GM23338 (cell line): ENCODE measurements around the gene CCDC12. TPM values are rescaled to one million over a fixed set of nuclear protein-coding genes. Genes with fewer than 3 reads are reported as not detected.

ENCODE experiments used
- ATAC-seq: fragments of 200-7000 bp; cut with Tn5 transposase; 3 replicates; pipeline ENCODE4 v1.9.1; 2020
- DNase-seq: peaks from one replicate; pipeline ENCODE4 v3.0.0-alpha.2; 2015; ENCODE audit warnings: low spot score
- H2AFZ ChIP-seq: fragments of 200-600 bp; sonication (generic); 2 replicates; pipeline ENCODE4 v1.8.0; 2016; ENCODE audit warnings: antibody characterized with exemption, mild to moderate bottlenecking, moderate library complexity
- H3F3A ChIP-seq: fragments of 200-600 bp; sonication (generic); replicated peaks from 2 replicates; pipeline ENCODE4 v1.8.0; 2017; ENCODE audit warnings: antibody characterized with exemption, mixed run types, low read depth
- H3K27ac ChIP-seq: fragments of 200-600 bp; sonication (generic); 2 replicates; pipeline ENCODE4 v1.6.1; 2016; ENCODE audit warnings: low read depth
- H3K27me3 ChIP-seq: fragments of 200-600 bp; sonication (generic); 2 replicates; pipeline ENCODE4 v1.8.0; 2016; ENCODE audit warnings: mild to moderate bottlenecking, mixed run types, moderate library complexity; ENCODE audit not compliant: insufficient read depth
- H3K36me3 ChIP-seq: fragments of 200-600 bp; sonication (generic); 2 replicates; pipeline ENCODE4 v1.8.0; 2016; ENCODE audit warnings: mild to moderate bottlenecking; ENCODE audit not compliant: insufficient read depth
- H3K4me1 ChIP-seq: fragments of 200-600 bp; sonication (generic); 2 replicates; pipeline ENCODE4 v1.8.0; 2016; ENCODE audit warnings: mild to moderate bottlenecking, moderate library complexity; ENCODE audit not compliant: insufficient read depth
- H3K4me2 ChIP-seq: fragments of 200-600 bp; sonication (generic); 2 replicates; pipeline ENCODE4 v1.7.1; 2017; ENCODE audit warnings: mixed run types
- H3K4me3 ChIP-seq: fragments of 200-600 bp; sonication (generic); 2 replicates; pipeline ENCODE4 v1.6.1; 2016; ENCODE audit warnings: mixed run types
- H3K79me2 ChIP-seq: fragments of 200-600 bp; sonication (generic); replicated peaks from 2 replicates; pipeline ENCODE4 v1.8.0; 2017; ENCODE audit warnings: mild to moderate bottlenecking; ENCODE audit not compliant: insufficient read depth
- H3K9me2 ChIP-seq: fragments of 200-600 bp; sonication (generic); 2 replicates; pipeline ENCODE4 v1.8.0; 2017; ENCODE audit not compliant: insufficient read depth
- H4K20me1 ChIP-seq: fragments of 200-600 bp; sonication (generic); replicated peaks from 2 replicates; pipeline ENCODE4 v1.8.0; 2017; ENCODE audit warnings: mild to moderate bottlenecking; ENCODE audit not compliant: insufficient read depth
- H3K27ac Mint-ChIP-seq: 2 replicates; pipeline ENCODE4 v1.8.0; 2020; ENCODE audit warnings: inconsistent platforms, mild to moderate bottlenecking, moderate library complexity, mixed read lengths
- H3K27me3 Mint-ChIP-seq: 3 replicates; pipeline ENCODE4 v1.8.0; 2022; ENCODE audit warnings: low read depth, mild to moderate bottlenecking, moderate library complexity, mixed read lengths, inconsistent platforms; ENCODE audit not compliant: insufficient read depth, poor library complexity
- H3K36me3 Mint-ChIP-seq: 3 replicates; pipeline ENCODE4 v1.8.0; 2021; ENCODE audit warnings: low read depth, mild to moderate bottlenecking, inconsistent platforms, moderate library complexity, mixed read lengths
- H3K4me1 Mint-ChIP-seq: 3 replicates; pipeline ENCODE4 v1.8.0; 2020; ENCODE audit warnings: mild to moderate bottlenecking, inconsistent platforms, mixed read lengths
- H3K4me3 Mint-ChIP-seq: 3 replicates; pipeline ENCODE4 v1.8.0; 2021; ENCODE audit warnings: moderate library complexity, mild to moderate bottlenecking, inconsistent platforms, mixed read lengths
- H3K9me3 Mint-ChIP-seq: 3 replicates; pipeline ENCODE4 v1.8.0; 2020; ENCODE audit warnings: moderate library complexity, mild to moderate bottlenecking, inconsistent platforms, mixed read lengths
- EZH2phosphoT487 ChIP-seq: fragments of 200-600 bp; sonication (generic); IDR thresholded peaks from one replicate; pipeline ENCODE4 v1.8.1; 2018; ENCODE audit warnings: antibody characterized with exemption; ENCODE audit not compliant: unreplicated experiment
- JUNB ChIP-seq: IDR thresholded peaks from one replicate; pipeline ENCODE4 v1.6.1; 2016; ENCODE audit warnings: antibody characterized with exemption; ENCODE audit not compliant: unreplicated experiment
- NANOG ChIP-seq: IDR thresholded peaks from 2 replicates; pipeline ENCODE4 v1.6.1; 2016; ENCODE audit warnings: antibody characterized with exemption, borderline replicate concordance
- REST ChIP-seq: IDR thresholded peaks from one replicate; pipeline ENCODE4 v1.6.1; 2018; ENCODE audit warnings: antibody characterized with exemption; ENCODE audit not compliant: unreplicated experiment
- ZNF114 ChIP-seq: fragments of 250-450 bp; sonication (Bioruptor Pico); IDR thresholded peaks from 2 replicates; pipeline ENCODE4 v1.5.0; 2020; ENCODE audit warnings: mild to moderate bottlenecking, moderate library complexity
- polyA plus RNA-seq: library from polyadenylated mRNA; unstranded; fragments of >200 nt; fragmentation: Nextera tagmentation; extraction: Ambion mirVana; gene quantifications from 2 replicates; pipeline ENCODE4 v1.2.1, GENCODE V29; 2016
- total RNA-seq: library from RNA; depleted of rRNA; stranded (reverse); fragments of >200 nt; shearing (Covaris generic); gene quantifications from 2 replicates; pipeline ENCODE4 v1.2.3, GENCODE V29; 2014
- TF ChIP-seq, protein P1 (sequence below), 2 experiments: fragments of 200-600 bp in 1 of 2; sonication (generic) in 1 of 2; conservative IDR thresholded peaks; 2 replicates each; pipeline versions ENCODE4 v1.5.1 to v1.6.1; 2016 to 2017; ENCODE audit warnings: antibody characterized with exemption in 2 of 2, low read depth in 2 of 2, mild to moderate bottlenecking in 2 of 2, moderate library complexity in 1 of 2
- TF ChIP-seq, protein P2 (sequence below): IDR thresholded peaks from 2 replicates; pipeline ENCODE4 v1.6.1; 2016; ENCODE audit warnings: antibody characterized with exemption
- TF ChIP-seq, protein P3 (sequence below): fragments of 250-450 bp; sonication (Bioruptor Pico); IDR thresholded peaks from 2 replicates; pipeline ENCODE4 v1.5.0; 2020; ENCODE audit warnings: mild to moderate bottlenecking, moderate library complexity

CCDC12 gene
- total and polyA plus RNA-seq, 2 experiments from 2014 or later: 42.9 to 133 TPM

- TF ChIP-seq NANOG: no peak
- TF ChIP-seq, protein P1, sequence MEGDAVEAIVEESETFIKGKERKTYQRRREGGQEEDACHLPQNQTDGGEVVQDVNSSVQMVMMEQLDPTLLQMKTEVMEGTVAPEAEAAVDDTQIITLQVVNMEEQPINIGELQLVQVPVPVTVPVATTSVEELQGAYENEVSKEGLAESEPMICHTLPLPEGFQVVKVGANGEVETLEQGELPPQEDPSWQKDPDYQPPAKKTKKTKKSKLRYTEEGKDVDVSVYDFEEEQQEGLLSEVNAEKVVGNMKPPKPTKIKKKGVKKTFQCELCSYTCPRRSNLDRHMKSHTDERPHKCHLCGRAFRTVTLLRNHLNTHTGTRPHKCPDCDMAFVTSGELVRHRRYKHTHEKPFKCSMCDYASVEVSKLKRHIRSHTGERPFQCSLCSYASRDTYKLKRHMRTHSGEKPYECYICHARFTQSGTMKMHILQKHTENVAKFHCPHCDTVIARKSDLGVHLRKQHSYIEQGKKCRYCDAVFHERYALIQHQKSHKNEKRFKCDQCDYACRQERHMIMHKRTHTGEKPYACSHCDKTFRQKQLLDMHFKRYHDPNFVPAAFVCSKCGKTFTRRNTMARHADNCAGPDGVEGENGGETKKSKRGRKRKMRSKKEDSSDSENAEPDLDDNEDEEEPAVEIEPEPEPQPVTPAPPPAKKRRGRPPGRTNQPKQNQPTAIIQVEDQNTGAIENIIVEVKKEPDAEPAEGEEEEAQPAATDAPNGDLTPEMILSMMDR (conservative IDR thresholded peaks at IDR 0.05; ENCODE audit: low read depth in 2 of 2): no peak
- TF ChIP-seq, protein P2, sequence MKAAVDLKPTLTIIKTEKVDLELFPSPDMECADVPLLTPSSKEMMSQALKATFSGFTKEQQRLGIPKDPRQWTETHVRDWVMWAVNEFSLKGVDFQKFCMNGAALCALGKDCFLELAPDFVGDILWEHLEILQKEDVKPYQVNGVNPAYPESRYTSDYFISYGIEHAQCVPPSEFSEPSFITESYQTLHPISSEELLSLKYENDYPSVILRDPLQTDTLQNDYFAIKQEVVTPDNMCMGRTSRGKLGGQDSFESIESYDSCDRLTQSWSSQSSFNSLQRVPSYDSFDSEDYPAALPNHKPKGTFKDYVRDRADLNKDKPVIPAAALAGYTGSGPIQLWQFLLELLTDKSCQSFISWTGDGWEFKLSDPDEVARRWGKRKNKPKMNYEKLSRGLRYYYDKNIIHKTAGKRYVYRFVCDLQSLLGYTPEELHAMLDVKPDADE: no peak
Measured at GRCh38 chr3:46907271-46907670, 69.3 kb downstream of the CCDC12 start (continued).

DNA sequence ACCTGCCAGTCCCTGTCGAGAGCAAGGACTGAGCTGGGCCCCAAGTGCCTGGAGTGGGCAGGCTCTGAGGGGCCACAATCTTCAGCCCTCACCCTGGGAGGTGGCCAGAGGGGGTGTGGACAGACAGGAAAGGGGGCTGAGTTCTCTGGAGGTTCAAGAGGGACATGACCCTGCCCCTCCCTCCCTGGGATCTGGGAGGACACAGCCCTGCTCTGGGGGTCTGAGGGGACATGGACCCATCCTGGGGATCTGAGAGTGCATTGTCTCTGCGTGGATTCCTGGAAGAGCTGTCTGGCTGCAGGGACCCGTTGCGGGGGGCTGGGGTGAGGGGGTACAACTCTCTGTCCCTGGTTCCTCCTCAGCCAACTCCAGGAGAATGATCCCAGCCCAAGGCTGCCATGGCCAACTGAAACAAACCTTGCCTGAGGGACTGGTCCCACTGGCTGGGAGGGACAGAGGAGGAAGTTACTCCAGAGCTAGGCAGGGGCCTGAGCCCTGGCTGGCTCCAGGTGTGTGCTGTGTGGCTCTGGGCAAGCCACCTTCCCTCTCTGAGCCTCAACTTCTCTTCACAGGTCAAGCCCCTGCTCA is 70.0 kb downstream of the CCDC12 start:
- ATAC-seq: no peak
- Histone ChIP-seq H2AFZ (no peak overlapping the region), H3K4me1 (no peaks in the 10 kb centered on the region), H3K4me2 (no peak overlapping the region), H3F3A (no peaks in the 10 kb centered on the region), H3K27me3 (no peaks in the 10 kb centered on the region), H4K20me1 (no peaks in the 10 kb centered on the region), H3K79me2 (no peaks in the 10 kb centered on the region), H3K4me3 (no peak overlapping the region), H3K36me3 (no peaks in the 10 kb centered on the region), H3K9me2 (no peaks in the 10 kb centered on the region), H3K27ac (no peak overlapping the region)
- no peaks in the 10 kb centered on the region for H3K9me3 Mint-ChIP-seq
- peaks cover 2% of the 10 kb centered on the region; the same call in 1 of the 3 replicates for H3K4me1 Mint-ChIP-seq
- peaks cover 9% of the 10 kb centered on the region for H3K27me3 Mint-ChIP-seq
- TF ChIP-seq REST (no peak), JUNB (no peak), EZH2phosphoT487 (no peak), NANOG (no peak), ZNF114 (no peak)
- TF ChIP-seq, protein P3, sequence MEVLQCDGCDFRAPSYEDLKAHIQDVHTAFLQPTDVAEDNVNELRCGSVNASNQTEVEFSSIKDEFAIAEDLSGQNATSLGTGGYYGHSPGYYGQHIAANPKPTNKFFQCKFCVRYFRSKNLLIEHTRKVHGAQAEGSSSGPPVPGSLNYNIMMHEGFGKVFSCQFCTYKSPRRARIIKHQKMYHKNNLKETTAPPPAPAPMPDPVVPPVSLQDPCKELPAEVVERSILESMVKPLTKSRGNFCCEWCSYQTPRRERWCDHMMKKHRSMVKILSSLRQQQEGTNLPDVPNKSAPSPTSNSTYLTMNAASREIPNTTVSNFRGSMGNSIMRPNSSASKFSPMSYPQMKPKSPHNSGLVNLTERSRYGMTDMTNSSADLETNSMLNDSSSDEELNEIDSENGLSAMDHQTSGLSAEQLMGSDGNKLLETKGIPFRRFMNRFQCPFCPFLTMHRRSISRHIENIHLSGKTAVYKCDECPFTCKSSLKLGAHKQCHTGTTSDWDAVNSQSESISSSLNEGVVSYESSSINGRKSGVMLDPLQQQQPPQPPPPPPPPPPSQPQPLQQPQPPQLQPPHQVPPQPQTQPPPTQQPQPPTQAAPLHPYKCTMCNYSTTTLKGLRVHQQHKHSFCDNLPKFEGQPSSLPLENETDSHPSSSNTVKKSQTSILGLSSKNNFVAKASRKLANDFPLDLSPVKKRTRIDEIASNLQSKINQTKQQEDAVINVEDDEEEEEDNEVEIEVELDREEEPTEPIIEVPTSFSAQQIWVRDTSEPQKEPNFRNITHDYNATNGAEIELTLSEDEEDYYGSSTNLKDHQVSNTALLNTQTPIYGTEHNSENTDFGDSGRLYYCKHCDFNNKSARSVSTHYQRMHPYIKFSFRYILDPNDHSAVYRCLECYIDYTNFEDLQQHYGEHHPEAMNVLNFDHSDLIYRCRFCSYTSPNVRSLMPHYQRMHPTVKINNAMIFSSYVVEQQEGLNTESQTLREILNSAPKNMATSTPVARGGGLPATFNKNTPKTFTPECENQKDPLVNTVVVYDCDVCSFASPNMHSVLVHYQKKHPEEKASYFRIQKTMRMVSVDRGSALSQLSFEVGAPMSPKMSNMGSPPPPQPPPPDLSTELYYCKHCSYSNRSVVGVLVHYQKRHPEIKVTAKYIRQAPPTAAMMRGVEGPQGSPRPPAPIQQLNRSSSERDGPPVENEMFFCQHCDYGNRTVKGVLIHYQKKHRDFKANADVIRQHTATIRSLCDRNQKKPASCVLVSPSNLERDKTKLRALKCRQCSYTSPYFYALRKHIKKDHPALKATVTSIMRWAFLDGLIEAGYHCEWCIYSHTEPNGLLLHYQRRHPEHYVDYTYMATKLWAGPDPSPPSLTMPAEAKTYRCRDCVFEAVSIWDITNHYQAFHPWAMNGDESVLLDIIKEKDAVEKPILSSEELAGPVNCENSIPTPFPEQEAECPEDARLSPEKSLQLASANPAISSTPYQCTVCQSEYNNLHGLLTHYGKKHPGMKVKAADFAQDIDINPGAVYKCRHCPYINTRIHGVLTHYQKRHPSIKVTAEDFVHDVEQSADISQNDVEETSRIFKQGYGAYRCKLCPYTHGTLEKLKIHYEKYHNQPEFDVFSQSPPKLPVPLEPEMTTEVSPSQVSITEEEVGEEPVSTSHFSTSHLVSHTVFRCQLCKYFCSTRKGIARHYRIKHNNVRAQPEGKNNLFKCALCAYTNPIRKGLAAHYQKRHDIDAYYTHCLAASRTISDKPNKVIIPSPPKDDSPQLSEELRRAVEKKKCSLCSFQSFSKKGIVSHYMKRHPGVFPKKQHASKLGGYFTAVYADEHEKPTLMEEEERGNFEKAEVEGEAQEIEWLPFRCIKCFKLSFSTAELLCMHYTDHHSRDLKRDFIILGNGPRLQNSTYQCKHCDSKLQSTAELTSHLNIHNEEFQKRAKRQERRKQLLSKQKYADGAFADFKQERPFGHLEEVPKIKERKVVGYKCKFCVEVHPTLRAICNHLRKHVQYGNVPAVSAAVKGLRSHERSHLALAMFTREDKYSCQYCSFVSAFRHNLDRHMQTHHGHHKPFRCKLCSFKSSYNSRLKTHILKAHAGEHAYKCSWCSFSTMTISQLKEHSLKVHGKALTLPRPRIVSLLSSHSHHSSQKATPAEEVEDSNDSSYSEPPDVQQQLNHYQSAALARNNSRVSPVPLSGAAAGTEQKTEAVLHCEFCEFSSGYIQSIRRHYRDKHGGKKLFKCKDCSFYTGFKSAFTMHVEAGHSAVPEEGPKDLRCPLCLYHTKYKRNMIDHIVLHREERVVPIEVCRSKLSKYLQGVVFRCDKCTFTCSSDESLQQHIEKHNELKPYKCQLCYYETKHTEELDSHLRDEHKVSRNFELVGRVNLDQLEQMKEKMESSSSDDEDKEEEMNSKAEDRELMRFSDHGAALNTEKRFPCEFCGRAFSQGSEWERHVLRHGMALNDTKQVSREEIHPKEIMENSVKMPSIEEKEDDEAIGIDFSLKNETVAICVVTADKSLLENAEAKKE (CRISPR knock-in tag): no peak
- TF ChIP-seq, protein P2: no peak
- no peaks in the 10 kb centered on the region for H3K36me3 Mint-ChIP-seq
- H3K27ac Mint-ChIP-seq: no peak overlapping the region
- no peak for DNase-seq
- no peak overlapping the region for H3K4me3 Mint-ChIP-seq
